DOHH2 (cell line): ENCODE data around the gene ETS1.

Source experiments
- H3F3A ChIP-seq: fragments of 200-600 bp; sonication (generic), shearing (Covaris generic); 2 replicates; pipeline ENCODE4 v1.6.0; 2016; ENCODE audit warnings: antibody characterized with exemption, mild to moderate bottlenecking; ENCODE audit not compliant: control insufficient read depth, insufficient read depth
- H3K27ac ChIP-seq: fragments of 200-600 bp; sonication (generic); 2 replicates; pipeline ENCODE4 v1.5.1; 2014; ENCODE audit warnings: low read depth, mild to moderate bottlenecking, low read length, moderate library complexity
- H3K27me3 ChIP-seq: fragments of 200-600 bp; sonication (generic); 2 replicates; pipeline ENCODE4 v1.6.1; 2014; ENCODE audit warnings: mild to moderate bottlenecking, low read length, mixed read lengths; ENCODE audit not compliant: control insufficient read depth
- H3K36me3 ChIP-seq: fragments of 200-600 bp; sonication (generic); 2 replicates; pipeline ENCODE4 v1.6.1; 2014; ENCODE audit warnings: mild to moderate bottlenecking, low read length, moderate library complexity, mixed read lengths; ENCODE audit not compliant: control insufficient read depth
- H3K4me1 ChIP-seq: fragments of 200-600 bp; sonication (generic); 2 replicates; pipeline ENCODE4 v1.6.1; 2014; ENCODE audit warnings: mild to moderate bottlenecking, low read length, mixed read lengths; ENCODE audit not compliant: control insufficient read depth
- H3K4me2 ChIP-seq: fragments of 200-600 bp; sonication (generic); 2 replicates; pipeline ENCODE4 v1.6.0; 2014; ENCODE audit warnings: mild to moderate bottlenecking, low read length, moderate library complexity
- H3K4me3 ChIP-seq: fragments of 200-600 bp; sonication (generic); 2 replicates; pipeline ENCODE4 v1.5.1; 2014; ENCODE audit warnings: mild to moderate bottlenecking, low read length, mixed read lengths
- H3K79me2 ChIP-seq: fragments of 200-600 bp; sonication (generic); 2 replicates; pipeline ENCODE4 v1.6.1; 2014; ENCODE audit warnings: mild to moderate bottlenecking, low read length, mixed read lengths; ENCODE audit not compliant: control insufficient read depth
- H3K9me2 ChIP-seq: fragments of 200-600 bp; sonication (generic); replicated peaks from 2 replicates; pipeline ENCODE4 v1.6.1; 2014; ENCODE audit warnings: mild to moderate bottlenecking, low read length, mixed read lengths; ENCODE audit not compliant: control insufficient read depth
- H3K9me3 ChIP-seq: fragments of 200-600 bp; sonication (generic); 2 replicates; pipeline ENCODE4 v1.6.1; 2014; ENCODE audit warnings: antibody characterized with exemption, low read length, mixed read lengths; ENCODE audit not compliant: control insufficient read depth, insufficient read depth
- H4K20me1 ChIP-seq: fragments of 200-600 bp; sonication (generic); 2 replicates; pipeline ENCODE4 v1.6.0; 2014; ENCODE audit warnings: low read depth, mild to moderate bottlenecking, antibody characterized with exemption, low read length, moderate library complexity; ENCODE audit not compliant: control insufficient read depth, insufficient read depth
- EZH2phosphoT487 ChIP-seq: fragments of 200-600 bp; sonication (generic); IDR thresholded peaks from 2 replicates; pipeline ENCODE4 v1.6.1; 2017; ENCODE audit warnings: borderline replicate concordance, mild to moderate bottlenecking, antibody characterized with exemption, low read length, moderate library complexity, mixed read lengths
- TF ChIP-seq, protein P1 (sequence below): fragments of 200-600 bp; sonication (generic); IDR thresholded peaks from one replicate; pipeline ENCODE4 v1.5.1; 2014; ENCODE audit warnings: antibody characterized with exemption, mild to moderate bottlenecking, low read depth, low read length; ENCODE audit not compliant: poor library complexity, severe bottlenecking

Gene ETS1

DNA sequence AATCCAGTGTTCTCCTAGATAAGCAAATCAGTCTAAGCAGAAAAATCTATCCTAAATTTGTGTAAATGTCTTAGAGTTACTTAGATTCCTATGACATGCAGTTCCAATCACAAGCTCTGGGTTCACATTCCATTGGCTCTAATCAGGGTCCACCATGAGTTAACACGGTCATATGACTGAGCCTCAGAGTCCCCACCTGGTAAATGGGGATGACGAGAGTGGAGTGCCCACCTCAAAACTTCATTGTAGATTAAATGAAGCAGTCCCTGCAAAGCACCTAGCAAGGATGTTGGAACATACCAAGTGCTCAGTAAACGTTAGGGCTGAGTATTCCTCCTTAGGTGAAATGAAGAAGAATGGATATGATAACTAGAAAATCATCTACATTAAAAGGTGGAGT is 3.1 kb downstream of the ETS1 start:
- no peaks in the 10 kb centered on the region for H3K79me2 ChIP-seq
- no peak overlapping the region for H3K27ac ChIP-seq
- H3K4me2 ChIP-seq = no peak overlapping the region
- H3K9me3 ChIP-seq = no peaks in the 10 kb centered on the region
- H3F3A ChIP-seq = no peaks in the 10 kb centered on the region
- H4K20me1 ChIP-seq = no peaks in the 10 kb centered on the region
- TF ChIP-seq EZH2phosphoT487 = no peak
- TF ChIP-seq, protein P1, sequence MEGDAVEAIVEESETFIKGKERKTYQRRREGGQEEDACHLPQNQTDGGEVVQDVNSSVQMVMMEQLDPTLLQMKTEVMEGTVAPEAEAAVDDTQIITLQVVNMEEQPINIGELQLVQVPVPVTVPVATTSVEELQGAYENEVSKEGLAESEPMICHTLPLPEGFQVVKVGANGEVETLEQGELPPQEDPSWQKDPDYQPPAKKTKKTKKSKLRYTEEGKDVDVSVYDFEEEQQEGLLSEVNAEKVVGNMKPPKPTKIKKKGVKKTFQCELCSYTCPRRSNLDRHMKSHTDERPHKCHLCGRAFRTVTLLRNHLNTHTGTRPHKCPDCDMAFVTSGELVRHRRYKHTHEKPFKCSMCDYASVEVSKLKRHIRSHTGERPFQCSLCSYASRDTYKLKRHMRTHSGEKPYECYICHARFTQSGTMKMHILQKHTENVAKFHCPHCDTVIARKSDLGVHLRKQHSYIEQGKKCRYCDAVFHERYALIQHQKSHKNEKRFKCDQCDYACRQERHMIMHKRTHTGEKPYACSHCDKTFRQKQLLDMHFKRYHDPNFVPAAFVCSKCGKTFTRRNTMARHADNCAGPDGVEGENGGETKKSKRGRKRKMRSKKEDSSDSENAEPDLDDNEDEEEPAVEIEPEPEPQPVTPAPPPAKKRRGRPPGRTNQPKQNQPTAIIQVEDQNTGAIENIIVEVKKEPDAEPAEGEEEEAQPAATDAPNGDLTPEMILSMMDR = no peak
- peaks cover 33% of the 10 kb centered on the region for H3K4me1 ChIP-seq
- H3K36me3 ChIP-seq = no peaks in the 10 kb centered on the region
- H3K4me3 ChIP-seq = no peak overlapping the region
- no peaks in the 10 kb centered on the region for H3K9me2 ChIP-seq
- H3K27me3 ChIP-seq = no peaks in the 10 kb centered on the region

DNA sequence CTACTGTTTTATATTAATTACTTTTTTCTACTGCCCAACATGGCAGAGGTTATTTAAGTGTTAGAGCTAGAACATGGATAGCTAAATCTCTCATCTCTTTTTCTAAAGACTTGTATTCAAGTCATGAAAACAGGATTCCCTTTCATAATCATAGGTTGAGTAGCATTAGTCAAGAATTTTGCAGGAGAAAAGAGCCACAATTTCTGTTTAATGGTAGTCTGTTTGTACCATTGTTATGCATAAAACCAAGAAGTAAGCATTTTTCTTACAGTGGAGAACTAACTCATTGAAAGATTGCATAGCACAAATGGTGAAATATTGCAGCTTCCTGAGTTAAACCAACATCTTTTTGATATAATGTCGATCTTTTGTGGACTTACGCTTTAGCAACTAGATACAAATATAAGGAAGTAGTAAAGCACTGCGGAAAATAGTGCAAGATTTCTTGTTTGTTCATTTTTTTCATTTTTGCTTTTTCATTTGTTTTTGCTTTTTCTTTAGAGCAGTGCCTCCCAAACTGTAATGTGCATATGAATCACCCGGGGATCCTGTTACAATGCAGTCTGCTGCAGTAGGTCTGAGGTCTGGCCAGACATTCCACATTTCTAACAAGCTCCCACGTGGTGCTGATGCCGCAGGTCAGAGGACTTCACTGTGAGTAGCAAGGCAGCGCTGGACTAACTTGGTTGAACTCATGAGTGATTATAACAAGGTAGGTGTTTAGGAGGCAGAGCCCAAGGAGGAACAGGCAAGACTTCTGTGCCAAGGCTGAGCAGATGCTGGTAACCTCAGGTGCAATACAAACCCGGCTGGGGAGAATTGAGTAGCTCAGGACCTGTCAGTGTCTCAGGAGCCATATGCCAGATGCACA is 4.6 kb downstream of the ETS1 start:
- H3K27me3 ChIP-seq = no peaks in the 10 kb centered on the region
- no peaks in the 10 kb centered on the region for H3K9me2 ChIP-seq
- H3F3A ChIP-seq = no peaks in the 10 kb centered on the region
- no peak overlapping the region for H3K4me2 ChIP-seq
- H3K27ac ChIP-seq = no peak overlapping the region
- TF ChIP-seq EZH2phosphoT487 = no peak
- TF ChIP-seq, protein P1 = no peak
- no peak overlapping the region for H3K4me3 ChIP-seq
- H3K36me3 ChIP-seq = no peaks in the 10 kb centered on the region
- no peaks in the 10 kb centered on the region for H4K20me1 ChIP-seq
- H3K4me1 ChIP-seq = peaks cover 25% of the 10 kb centered on the region
- no peaks in the 10 kb centered on the region for H3K79me2 ChIP-seq
- no peaks in the 10 kb centered on the region for H3K9me3 ChIP-seq

DNA sequence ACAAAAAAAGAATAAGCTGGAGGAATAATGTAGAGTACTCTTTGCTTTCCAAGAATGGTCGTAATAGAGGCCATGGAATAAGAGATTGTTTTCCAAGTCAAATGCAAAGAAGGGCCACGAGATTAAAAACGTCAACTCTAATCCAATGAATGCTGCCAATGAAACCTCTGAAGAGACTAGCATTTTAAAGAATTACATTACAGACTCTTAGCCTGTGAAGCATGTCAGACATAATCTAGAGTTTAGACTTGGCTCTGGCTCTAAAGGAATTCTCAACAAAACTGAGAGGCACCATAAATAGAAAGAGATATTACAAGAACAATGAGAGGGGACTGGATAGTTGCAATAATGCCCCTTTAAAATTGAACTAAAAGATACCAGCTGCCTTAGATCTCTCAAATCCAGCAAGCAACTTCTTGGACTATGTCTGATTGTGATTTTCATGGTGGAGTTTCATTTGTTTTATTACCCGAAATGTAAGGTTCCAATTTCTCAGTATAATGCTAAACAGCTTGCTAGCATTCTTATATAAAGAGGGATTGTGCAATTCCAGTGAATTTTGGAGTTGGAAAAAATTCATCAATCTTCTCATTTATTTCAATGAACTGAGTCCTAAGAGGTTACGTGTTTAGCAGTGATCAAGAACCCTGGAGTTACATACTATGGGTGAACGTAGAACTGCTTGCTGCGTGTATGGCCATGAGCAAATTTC is 5.6 kb downstream of the ETS1 start:
- H3K9me2 ChIP-seq = no peaks in the 10 kb centered on the region
- TF ChIP-seq EZH2phosphoT487 = no peak
- TF ChIP-seq, protein P1 = no peak
- no peaks in the 10 kb centered on the region for H3K79me2 ChIP-seq
- H3K27ac ChIP-seq = no peak overlapping the region
- no peaks in the 10 kb centered on the region for H4K20me1 ChIP-seq
- H3K4me1 ChIP-seq = peaks cover 16% of the 10 kb centered on the region
- no peak overlapping the region for H3K4me3 ChIP-seq
- no peaks in the 10 kb centered on the region for H3F3A ChIP-seq
- no peaks in the 10 kb centered on the region for H3K27me3 ChIP-seq
- no peak overlapping the region for H3K4me2 ChIP-seq
- no peaks in the 10 kb centered on the region for H3K36me3 ChIP-seq
- H3K9me3 ChIP-seq = no peaks in the 10 kb centered on the region
